Liver (tissue), 3 donors: Measurements from ENCODE around the gene AIPL1.

ENCODE experiments used
- FOXA1 ChIP-seq: IDR thresholded peaks from 2 replicates; pipeline ENCODE4 v1.6.1; 2016; ENCODE audit warnings: antibody characterized with exemption
- GABPA ChIP-seq, 2 donors: IDR thresholded peaks in 1 of 2; conservative IDR thresholded peaks in 1 of 2; 2 replicates each; pipeline ENCODE4 v1.6.1; 2016; ENCODE audit warnings: antibody characterized with exemption in 2 of 2, mild to moderate bottlenecking in 1 of 2, moderate library complexity in 1 of 2
- JUND ChIP-seq, 2 donors: IDR thresholded peaks; 2 replicates each; pipeline ENCODE4 v1.6.1; 2016; ENCODE audit warnings: antibody characterized with exemption in 2 of 2
- RAD21 ChIP-seq, 2 donors: IDR thresholded peaks; 2 replicates each; pipeline ENCODE4 v1.6.1; 2016; ENCODE audit warnings: antibody characterized with exemption in 2 of 2, mild to moderate bottlenecking in 2 of 2
- SP1 ChIP-seq: IDR thresholded peaks from 2 replicates; pipeline ENCODE4 v1.6.1; 2018; ENCODE audit warnings: antibody characterized with exemption, mild to moderate bottlenecking
- TAF1 ChIP-seq: conservative IDR thresholded peaks from 2 replicates; pipeline ENCODE4 v1.6.1; 2016; ENCODE audit warnings: antibody characterized with exemption, mild to moderate bottlenecking
- TF ChIP-seq, protein P1 (sequence below): fragments of 150-350 bp; IDR thresholded peaks from 2 replicates; pipeline ENCODE4 v1.5.1; 2017; ENCODE audit warnings: improper control_type of control experiment, low read depth, low read length; ENCODE audit not compliant: missing input control
- TF ChIP-seq, protein P2 (sequence below): IDR thresholded peaks from 2 replicates; pipeline ENCODE4 v1.6.1; 2016; ENCODE audit warnings: antibody characterized with exemption, mild to moderate bottlenecking
- TF ChIP-seq, protein P3 (sequence below): IDR thresholded peaks from 2 replicates; pipeline ENCODE4 v1.6.1; 2016; ENCODE audit warnings: antibody characterized with exemption
- TF ChIP-seq, protein P4 (sequence below): IDR thresholded peaks from 2 replicates; pipeline ENCODE4 v1.6.1; 2016; ENCODE audit warnings: antibody characterized with exemption
- donor health status: healthy.
- donor health status: healthy.

DNA sequence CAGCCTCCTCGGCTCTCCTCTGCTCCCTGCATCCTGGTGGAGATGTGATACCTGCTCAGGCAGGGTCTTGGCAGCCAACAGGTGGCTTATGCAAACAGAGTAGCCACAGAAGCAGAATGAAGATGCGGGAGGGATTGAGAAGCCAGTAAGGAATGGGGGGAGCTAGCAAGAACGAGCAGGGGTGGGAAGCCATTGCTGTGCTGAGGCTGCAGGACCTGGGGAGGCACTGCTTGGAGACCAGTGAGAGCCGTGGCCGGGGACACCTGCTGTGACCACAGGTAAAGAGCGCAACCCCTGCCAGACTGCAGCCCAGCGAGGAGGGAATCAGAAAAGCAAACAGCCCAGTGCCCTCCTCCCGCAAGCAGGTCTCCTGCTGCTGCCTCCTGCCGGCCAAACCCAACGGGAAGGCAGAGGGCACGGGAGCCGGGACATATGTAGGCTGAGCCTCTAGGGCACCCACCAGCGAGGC, 14.7 kb downstream of the AIPL1 start:
- TF ChIP-seq RAD21 (IDR thresholded peaks at IDR 0.05) (no peak), SP1 (no peak), GABPA (IDR thresholded peaks at IDR 0.05 in 1 of 2, conservative IDR thresholded peaks at IDR 0.05 in 1 of 2) (no peak), JUND (IDR thresholded peaks at IDR 0.05) (no peak), TAF1 (no peak), FOXA1 (no peak)
- TF ChIP-seq, protein P1, sequence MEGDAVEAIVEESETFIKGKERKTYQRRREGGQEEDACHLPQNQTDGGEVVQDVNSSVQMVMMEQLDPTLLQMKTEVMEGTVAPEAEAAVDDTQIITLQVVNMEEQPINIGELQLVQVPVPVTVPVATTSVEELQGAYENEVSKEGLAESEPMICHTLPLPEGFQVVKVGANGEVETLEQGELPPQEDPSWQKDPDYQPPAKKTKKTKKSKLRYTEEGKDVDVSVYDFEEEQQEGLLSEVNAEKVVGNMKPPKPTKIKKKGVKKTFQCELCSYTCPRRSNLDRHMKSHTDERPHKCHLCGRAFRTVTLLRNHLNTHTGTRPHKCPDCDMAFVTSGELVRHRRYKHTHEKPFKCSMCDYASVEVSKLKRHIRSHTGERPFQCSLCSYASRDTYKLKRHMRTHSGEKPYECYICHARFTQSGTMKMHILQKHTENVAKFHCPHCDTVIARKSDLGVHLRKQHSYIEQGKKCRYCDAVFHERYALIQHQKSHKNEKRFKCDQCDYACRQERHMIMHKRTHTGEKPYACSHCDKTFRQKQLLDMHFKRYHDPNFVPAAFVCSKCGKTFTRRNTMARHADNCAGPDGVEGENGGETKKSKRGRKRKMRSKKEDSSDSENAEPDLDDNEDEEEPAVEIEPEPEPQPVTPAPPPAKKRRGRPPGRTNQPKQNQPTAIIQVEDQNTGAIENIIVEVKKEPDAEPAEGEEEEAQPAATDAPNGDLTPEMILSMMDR = peak; percentile 24
- TF ChIP-seq, protein P2, sequence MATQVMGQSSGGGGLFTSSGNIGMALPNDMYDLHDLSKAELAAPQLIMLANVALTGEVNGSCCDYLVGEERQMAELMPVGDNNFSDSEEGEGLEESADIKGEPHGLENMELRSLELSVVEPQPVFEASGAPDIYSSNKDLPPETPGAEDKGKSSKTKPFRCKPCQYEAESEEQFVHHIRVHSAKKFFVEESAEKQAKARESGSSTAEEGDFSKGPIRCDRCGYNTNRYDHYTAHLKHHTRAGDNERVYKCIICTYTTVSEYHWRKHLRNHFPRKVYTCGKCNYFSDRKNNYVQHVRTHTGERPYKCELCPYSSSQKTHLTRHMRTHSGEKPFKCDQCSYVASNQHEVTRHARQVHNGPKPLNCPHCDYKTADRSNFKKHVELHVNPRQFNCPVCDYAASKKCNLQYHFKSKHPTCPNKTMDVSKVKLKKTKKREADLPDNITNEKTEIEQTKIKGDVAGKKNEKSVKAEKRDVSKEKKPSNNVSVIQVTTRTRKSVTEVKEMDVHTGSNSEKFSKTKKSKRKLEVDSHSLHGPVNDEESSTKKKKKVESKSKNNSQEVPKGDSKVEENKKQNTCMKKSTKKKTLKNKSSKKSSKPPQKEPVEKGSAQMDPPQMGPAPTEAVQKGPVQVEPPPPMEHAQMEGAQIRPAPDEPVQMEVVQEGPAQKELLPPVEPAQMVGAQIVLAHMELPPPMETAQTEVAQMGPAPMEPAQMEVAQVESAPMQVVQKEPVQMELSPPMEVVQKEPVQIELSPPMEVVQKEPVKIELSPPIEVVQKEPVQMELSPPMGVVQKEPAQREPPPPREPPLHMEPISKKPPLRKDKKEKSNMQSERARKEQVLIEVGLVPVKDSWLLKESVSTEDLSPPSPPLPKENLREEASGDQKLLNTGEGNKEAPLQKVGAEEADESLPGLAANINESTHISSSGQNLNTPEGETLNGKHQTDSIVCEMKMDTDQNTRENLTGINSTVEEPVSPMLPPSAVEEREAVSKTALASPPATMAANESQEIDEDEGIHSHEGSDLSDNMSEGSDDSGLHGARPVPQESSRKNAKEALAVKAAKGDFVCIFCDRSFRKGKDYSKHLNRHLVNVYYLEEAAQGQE = no peak
- TF ChIP-seq, protein P3, sequence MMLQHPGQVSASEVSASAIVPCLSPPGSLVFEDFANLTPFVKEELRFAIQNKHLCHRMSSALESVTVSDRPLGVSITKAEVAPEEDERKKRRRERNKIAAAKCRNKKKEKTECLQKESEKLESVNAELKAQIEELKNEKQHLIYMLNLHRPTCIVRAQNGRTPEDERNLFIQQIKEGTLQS = no peak
- TF ChIP-seq, protein P4, sequence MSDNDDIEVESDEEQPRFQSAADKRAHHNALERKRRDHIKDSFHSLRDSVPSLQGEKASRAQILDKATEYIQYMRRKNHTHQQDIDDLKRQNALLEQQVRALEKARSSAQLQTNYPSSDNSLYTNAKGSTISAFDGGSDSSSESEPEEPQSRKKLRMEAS = no peak
